HFFc6 (cell line): ENCODE data around the gene ALKBH4. TPM values are rescaled to one million over a fixed set of nuclear protein-coding genes. Genes with fewer than 3 reads are reported as not detected.

Experiments used
- DNase-seq: peaks from one replicate; pipeline ENCODE4 v3.0.0-alpha.2; 2018
- H3K27ac Mint-ChIP-seq: 2 replicates; pipeline ENCODE4 v1.8.0; 2020; ENCODE audit warnings: mild to moderate bottlenecking, mixed read lengths
- H3K27me3 Mint-ChIP-seq: 2 replicates; pipeline ENCODE4 v1.8.0; 2021; ENCODE audit warnings: mild to moderate bottlenecking, moderate library complexity, mixed read lengths; ENCODE audit not compliant: insufficient read depth
- H3K36me3 Mint-ChIP-seq: 2 replicates; pipeline ENCODE4 v1.8.0; 2021; ENCODE audit warnings: low read depth, mixed read lengths
- H3K4me1 Mint-ChIP-seq: 2 replicates; pipeline ENCODE4 v1.8.0; 2020; ENCODE audit warnings: low read depth, mixed read lengths
- H3K4me3 Mint-ChIP-seq: 2 replicates; pipeline ENCODE4 v1.8.0; 2020; ENCODE audit warnings: mild to moderate bottlenecking, moderate library complexity, mixed read lengths
- H3K9me3 Mint-ChIP-seq: 2 replicates; pipeline ENCODE4 v1.8.0; 2020; ENCODE audit warnings: mild to moderate bottlenecking, mixed read lengths
- total RNA-seq, 6 experiments: library from RNA; stranded (reverse); fragmentation: NEBNext Ultra II Directional; extraction: Animal tissue kit (Norgen Biotek cat#: 25700); gene quantifications; 2 replicates in 1 of 6; 3 replicates in 5 of 6; pipeline ENCODE4 v1.2.3, GENCODE V29; 2021
- TF ChIP-seq, protein P1 (sequence below): fragments of 200-600 bp; sonication (generic); IDR thresholded peaks from 2 replicates; pipeline ENCODE4 v1.5.0; 2021; ENCODE audit warnings: antibody characterized with exemption, mild to moderate bottlenecking

ALKBH4 gene
- total RNA-seq, 6 experiments from 2014 or later: 9.6 to 11.0 (median 10.0) TPM

DNA sequence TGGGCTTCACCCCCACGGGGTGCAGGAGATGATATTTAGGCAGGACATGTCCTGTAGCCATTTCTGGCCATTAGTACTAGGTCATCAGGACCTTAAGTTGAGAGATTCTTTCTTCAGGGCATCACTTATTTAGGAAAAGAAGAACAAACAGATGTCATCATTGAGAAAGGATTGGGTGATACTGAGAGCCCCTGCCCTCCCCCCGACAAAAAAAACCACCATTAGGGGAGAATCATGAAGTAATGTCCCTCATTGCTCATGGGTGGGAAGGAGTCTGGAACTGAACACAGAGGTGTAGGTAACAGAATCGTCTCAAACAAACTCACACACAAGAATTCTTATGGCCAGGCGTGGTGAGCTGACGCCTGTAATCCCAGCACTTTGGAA lies 37.7 kb downstream of the ALKBH4 start:
- Mint-ChIP-seq H3K4me3 (no peak overlapping the region), H3K4me1 (no peaks in the 10 kb centered on the region; the same call in 1 of the 2 replicates), H3K27me3 (peaks cover 1% of the 10 kb centered on the region), H3K27ac (no peak overlapping the region), H3K36me3 (peaks cover 8% of the 10 kb centered on the region; the same call in 1 of the 2 replicates), H3K9me3 (no peaks in the 10 kb centered on the region)
- TF ChIP-seq, protein P1, sequence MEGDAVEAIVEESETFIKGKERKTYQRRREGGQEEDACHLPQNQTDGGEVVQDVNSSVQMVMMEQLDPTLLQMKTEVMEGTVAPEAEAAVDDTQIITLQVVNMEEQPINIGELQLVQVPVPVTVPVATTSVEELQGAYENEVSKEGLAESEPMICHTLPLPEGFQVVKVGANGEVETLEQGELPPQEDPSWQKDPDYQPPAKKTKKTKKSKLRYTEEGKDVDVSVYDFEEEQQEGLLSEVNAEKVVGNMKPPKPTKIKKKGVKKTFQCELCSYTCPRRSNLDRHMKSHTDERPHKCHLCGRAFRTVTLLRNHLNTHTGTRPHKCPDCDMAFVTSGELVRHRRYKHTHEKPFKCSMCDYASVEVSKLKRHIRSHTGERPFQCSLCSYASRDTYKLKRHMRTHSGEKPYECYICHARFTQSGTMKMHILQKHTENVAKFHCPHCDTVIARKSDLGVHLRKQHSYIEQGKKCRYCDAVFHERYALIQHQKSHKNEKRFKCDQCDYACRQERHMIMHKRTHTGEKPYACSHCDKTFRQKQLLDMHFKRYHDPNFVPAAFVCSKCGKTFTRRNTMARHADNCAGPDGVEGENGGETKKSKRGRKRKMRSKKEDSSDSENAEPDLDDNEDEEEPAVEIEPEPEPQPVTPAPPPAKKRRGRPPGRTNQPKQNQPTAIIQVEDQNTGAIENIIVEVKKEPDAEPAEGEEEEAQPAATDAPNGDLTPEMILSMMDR: no peak
- no peak for DNase-seq

DNA sequence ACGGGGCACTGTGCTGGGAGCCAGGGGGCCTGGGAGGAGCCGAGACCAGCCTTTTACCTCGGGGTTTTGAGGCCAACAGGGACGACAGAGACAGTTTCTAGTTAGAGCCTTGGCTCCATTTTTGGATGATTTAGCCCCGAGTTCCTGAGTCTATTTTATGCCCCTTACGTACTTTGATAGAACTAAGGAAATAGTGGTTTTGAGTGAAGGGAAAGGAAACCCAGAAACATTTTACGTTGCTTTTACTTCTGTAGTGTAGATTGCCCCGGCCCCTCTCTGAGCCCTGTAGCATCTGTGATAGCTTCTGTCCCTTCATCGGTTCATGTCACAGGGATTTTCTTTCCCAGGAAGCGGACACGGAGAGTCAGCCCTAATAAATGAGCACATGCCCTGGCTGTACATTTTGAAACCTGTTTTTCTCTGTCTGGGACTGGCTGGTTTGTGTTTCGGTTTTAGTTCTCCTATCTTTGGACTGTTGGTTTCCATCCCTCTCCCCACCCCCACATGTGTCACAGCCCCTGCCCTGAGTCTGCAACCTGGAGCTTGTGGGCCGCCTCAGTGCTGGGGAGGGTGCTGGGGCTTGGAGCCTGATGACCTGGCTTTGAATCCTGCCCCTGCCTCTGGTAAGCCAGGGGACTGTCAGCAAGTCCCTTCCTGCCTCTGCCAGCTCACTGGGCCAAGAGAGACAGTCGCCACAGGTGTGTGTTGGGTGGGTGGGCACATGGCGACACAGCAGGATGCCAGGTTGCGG lies 38.2 kb downstream of the ALKBH4 start:
- no peak for DNase-seq
- Mint-ChIP-seq H3K27ac (no peak overlapping the region), H3K4me3 (no peak overlapping the region), H3K4me1 (no peaks in the 10 kb centered on the region; the same call in 1 of the 2 replicates), H3K9me3 (no peaks in the 10 kb centered on the region), H3K27me3 (peaks cover 1% of the 10 kb centered on the region), H3K36me3 (peaks cover 8% of the 10 kb centered on the region; the same call in 1 of the 2 replicates)
- TF ChIP-seq, protein P1: no peak

DNA sequence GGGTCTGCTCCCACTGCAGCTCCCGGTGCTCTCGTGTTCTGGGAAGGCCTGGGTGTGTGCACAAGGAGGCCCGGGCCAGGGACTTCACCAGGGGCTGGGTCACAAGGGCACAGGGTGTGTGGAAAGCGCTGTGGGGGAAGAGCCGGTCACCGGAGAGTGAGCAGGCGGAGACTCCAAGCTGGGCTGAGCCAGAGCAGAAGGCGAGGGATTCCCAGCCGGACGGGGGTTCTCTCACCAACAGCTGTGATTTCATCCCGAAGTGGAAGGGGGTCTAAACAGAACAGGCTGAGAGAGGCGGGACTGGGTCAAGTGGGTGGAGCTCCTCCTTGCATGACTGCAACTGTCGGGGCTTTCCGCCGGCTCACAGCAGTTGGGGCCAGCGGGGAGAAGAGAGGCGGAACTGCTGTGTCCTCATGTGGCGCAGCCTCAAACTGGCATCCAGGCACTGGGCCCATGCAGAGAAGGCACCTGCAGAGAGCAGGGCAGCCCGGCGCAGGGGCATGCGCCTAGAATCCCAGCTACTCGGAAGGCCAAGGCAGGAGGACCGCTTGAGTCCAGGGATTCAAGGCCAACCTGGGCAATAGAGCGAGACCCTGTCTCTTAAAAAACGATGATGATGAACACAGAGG lies 38.9 kb downstream of the ALKBH4 start:
- H3K4me3 Mint-ChIP-seq: no peak overlapping the region
- TF ChIP-seq, protein P1: no peak
- H3K36me3 Mint-ChIP-seq: peaks cover 12% of the 10 kb centered on the region
- H3K4me1 Mint-ChIP-seq: no peaks in the 10 kb centered on the region
- DNase-seq: no peak
- H3K27ac Mint-ChIP-seq: no peak overlapping the region
- no peaks in the 10 kb centered on the region for H3K9me3 Mint-ChIP-seq
- peaks cover 1% of the 10 kb centered on the region for H3K27me3 Mint-ChIP-seq

DNA sequence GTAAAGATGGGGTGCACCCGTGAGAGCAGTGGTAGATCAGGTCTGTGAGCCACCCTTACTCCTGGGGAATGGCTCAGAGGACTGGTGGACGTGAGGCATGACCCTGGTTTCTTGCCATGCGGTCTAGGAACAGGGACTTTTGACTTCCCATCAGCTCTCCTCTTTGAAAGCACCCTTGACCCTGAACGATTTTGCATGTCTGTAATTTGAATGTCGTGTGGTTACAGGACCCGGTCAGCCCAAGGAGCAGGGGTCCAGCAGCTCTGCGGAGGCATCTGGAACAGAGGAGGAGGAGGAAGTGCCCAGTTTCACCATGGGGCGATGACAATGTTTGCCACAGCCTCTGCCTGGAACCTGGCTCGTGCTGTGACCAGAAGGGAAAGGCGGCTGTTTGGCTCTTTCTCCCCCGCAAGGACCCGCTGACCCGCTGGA lies 39.9 kb downstream of the ALKBH4 start:
- Mint-ChIP-seq H3K4me1 (no peaks in the 10 kb centered on the region), H3K36me3 (peaks cover 16% of the 10 kb centered on the region), H3K9me3 (no peaks in the 10 kb centered on the region), H3K27ac (no peak overlapping the region), H3K27me3 (peaks cover 3% of the 10 kb centered on the region), H3K4me3 (no peak overlapping the region)
- DNase-seq: no peak
- TF ChIP-seq, protein P1: no peak

DNA sequence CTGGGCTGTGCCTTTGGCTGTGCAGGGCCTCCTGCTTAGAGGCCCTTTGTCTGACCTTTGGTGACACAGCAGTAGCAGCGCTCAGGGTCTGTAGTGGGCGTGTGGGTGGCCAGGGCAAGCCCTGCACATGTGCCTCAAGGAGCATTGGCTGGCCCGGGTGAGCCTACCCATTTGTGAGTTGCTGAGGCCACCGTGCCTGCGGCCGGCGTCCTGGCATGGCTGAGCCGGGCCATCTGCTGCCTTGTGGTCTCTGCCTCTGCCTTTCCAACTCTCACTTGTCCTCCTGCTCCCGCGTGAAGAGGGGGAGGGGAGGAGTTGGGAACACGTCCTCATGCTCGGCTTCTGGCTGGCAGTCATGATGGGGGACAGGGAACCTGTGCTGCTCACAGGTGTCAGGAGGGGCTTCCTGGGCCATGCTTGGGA lies 40.5 kb downstream of the ALKBH4 start:
- no peak overlapping the region for H3K4me3 Mint-ChIP-seq
- H3K27me3 Mint-ChIP-seq: peaks cover 3% of the 10 kb centered on the region
- no peak for DNase-seq
- no peaks in the 10 kb centered on the region for H3K9me3 Mint-ChIP-seq
- TF ChIP-seq, protein P1: no peak
- H3K4me1 Mint-ChIP-seq: no peaks in the 10 kb centered on the region
- H3K36me3 Mint-ChIP-seq: peaks cover 16% of the 10 kb centered on the region
- H3K27ac Mint-ChIP-seq: no peak overlapping the region
